Sciatic nerve (tissue), 2 donors: ENCODE data around the gene R3HDM1. TPM values are rescaled to one million over a fixed set of nuclear protein-coding genes. Genes with fewer than 3 reads are reported as not detected.
"Not testable (repeated sequence)": the region's sequence is repeated elsewhere in the genome, so short reads cannot be mapped to it uniquely, and the experiment has no call there.

Source experiments
- ATAC-seq: fragments of 200-7000 bp; cut with Tn5 transposase; one replicate; pipeline ENCODE4 v1.9.1; 2020; ENCODE audit warnings: mild to moderate bottlenecking, moderate library complexity
- DNase-seq: peaks from one replicate; pipeline ENCODE4 v3.0.0-alpha.2; 2020; ENCODE audit warnings: low spot score
- intact Hi-C: fragments of 100-400 bp; cut with DNase I; formaldehyde crosslinking; loops from one replicate; pipeline ENCODE4 v1.14.2; 2022
- total RNA-seq: library from RNA; stranded (reverse); fragmentation: NEBNext Ultra II Directional; extraction: Animal tissue kit (Norgen Biotek cat#: 25700); gene quantifications from one replicate; pipeline ENCODE4 v1.2.1, GENCODE V29; 2021
- donor health status: DM: no; HTN: no; CAD: no.
- donor health status: DM: no; HTN: no; CAD: no.

Gene R3HDM1
- total RNA-seq, 1 donor from 2014 or later, result 32.5 TPM

DNA sequence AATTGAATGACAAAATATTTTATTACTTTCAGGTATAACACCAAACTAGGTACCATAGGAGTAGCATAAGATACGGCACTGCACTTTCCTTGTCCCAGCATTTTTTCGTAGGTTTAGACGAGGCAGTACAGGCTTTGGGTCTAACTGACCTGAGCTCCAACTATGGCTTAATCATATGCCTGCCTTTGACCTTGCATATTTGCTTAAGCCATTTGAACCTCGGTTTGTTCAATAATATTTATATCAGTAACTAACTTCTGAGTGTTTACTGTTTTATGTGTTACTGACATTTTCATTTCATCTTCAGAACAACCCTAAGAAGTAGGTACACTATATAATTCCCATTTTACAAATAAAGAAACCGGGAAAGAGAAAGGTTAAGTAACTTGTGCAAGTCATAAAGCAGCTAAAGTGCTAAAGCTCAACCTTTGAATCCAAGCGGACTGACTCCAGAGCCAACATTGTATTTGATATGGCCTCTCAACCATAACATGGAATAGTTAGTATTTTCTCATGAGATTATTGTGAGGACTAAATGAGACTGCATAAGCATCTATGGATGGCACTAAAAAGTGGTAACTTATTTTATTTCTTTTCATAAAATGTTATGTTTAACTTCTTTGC lies 104.0 kb downstream of the R3HDM1 start:
- no peak for ATAC-seq
- DNase-seq, result no peak
- intact Hi-C loops, result no loop called here

DNA sequence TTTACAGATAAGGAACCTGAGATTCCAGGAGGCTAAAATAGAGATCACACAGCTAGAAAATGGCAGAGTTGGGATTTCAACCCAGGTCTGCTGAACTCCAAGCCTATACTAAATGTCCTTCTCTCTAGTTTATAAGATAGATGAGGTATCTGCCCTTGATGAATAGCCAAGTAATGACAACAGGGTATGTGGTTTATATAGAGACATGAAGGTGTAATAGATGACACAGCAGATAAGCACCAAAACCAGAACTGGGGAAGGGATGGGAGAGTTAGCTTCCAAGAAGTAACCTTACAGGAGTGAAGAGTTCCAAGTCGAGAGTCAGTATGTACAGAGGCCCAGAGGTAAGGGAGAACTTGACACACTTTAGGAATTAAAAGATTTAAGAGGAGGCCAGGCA lies 105.7 kb downstream of the R3HDM1 start:
- intact Hi-C loops, result no loop called here

DNA sequence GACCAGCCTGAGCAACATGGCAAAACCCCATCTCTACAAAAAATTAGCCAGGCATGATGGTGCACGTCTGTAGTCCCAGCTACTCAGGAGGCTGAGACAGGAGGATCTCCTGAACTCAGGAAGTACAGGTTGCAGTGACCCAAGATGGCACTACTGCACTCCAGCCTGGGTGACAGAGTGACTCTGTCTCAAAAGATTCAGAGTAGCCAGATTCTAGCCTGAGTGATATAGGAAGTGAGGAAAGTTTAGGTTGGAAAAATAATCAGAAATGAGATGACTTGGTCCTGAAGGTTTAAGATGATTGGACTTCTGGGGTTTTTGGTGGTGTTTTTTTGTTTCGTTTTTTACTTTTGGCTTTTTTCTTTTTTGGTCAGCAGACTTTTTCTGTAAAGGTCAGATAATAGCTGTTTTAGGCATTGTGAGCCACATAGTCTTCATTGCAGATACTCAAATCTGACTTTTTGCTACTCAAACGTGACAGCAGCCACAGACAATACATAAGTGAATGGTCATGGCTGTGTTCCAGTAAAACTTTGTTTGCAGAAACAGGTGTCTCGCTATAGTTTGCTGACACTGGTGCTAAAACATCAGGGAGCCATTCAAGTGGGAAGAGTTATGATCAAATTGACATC lies 106.3 kb downstream of the R3HDM1 start:
- DNase-seq (no peak), ATAC-seq (no peak)
- intact Hi-C loops, result no loop called here

More for the DNA sequence above, 105.7 kb downstream of the R3HDM1 start:
- DNase-seq (no peak), ATAC-seq (no peak)

DNA sequence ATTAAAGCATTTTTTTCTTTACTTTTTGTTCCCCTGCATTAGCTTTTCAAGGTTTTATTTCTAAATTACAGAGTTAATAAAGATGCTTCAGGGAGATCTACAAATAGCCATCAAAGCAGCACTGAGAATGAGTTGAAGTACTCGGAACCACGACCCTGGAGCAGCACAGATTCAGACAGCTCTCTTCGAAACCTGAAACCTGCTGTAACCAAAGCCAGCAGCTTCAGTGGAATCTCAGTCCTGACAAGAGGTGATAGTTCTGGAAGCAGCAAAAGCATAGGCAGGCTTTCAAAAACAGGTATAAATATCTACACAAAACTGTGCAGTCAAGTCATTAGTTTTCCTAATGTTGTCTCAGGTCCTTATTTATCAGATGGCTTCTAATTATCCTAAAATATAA lies 107.5 kb downstream of the R3HDM1 start:
- intact Hi-C loops, result no loop called here
- ATAC-seq (no peak), DNase-seq (no peak)

DNA sequence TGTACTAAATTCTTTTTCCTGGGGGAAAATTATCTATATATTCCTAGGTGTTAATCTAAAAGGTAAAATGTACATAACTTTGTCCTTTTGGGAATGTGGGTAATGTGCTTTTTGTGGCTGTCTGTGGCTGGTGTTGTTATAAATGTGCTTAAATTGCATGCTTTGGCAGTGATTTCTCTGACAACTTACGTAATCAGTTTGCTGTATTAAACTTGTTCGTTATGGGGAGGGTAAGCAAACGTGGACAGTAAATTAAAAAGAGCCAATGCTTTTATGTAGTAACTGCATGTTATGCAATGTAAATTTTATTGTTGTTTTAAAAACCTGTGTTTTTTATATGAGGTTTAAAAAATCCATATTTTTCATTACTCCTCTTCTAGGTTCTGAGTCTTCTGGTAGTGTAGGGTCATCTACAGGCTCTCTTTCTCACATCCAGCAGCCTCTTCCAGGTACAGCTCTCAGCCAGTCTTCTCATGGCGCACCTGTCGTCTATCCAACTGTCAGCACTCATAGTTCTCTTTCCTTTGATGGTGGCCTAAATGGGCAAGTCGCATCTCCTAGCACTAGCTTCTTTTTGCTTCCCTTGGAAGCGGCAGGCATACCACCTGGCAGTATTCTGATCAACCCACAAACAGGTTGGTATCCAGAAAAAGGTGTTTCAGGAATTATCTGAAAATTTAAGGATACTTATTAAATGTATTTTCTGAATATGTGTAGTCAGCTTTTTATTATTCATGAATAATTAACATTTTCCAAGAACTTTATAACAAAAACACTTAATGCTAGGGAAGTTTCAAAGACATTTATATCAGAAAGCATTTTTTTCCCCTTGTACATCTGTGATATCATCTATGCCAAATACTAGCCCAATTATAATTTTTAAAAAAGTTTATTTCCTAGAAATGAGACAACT lies 110.1 kb downstream of the R3HDM1 start:
- ATAC-seq, result no peak
- intact Hi-C loops, result no loop called here

DNA sequence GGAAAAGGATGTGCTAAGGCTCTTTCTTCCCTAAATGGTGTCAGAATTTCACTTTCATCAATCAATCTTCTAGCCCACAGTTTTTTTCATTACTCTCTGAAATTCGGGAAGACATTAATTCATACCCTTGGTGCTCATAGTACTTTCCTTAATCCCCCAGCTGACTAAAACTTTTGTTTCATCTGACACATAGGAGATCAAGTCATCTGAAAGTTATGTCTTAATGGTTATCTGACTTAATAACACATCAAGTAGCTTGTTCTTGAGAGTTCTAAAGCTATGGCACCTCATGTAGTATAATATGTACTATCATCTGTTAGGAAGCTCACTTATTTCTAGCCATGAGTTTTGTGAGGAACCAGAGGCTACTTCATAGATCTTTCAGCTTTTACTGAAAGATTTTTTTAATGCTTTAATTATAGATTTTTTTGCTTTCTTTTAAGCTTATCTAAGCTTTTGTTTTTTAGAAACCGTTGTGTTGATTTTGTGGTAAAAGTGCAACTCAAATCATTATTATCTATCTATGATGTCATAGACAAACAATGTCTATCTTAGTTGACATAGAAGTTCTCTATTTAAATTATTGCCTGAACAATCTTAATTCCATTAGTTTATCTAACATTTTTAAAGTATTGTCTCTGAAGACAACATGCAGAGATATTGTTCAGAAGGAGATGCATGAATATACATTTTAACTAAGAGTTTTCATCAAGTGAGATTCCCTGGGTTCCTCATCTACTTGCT lies 116.7 kb downstream of the R3HDM1 start:
- no peak for ATAC-seq
- intact Hi-C loops, result no loop called here
- no peak for DNase-seq

More for the DNA sequence above, 110.1 kb downstream of the R3HDM1 start:
- DNase-seq, result no peak

DNA sequence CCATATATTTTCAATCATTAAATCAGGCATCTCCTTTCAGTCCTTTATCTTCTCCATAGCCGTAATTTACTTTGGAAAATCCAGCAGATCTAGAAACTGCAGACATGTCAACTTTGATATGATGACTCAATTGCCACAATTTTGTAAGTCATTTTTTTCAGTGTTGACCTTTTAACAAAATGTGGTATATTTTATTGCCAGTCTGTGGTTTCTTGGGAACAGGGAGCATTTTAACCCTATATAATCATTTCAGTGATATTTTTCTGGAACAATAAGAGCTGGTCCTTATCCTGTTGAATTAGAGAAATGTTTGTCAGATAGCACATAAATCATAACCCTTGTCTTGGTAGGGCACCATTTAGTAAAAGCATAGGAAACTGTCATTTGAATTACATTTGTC lies 119.4 kb downstream of the R3HDM1 start:
- no peak for DNase-seq
- intact Hi-C loops, result no loop called here
- ATAC-seq, result no peak

DNA sequence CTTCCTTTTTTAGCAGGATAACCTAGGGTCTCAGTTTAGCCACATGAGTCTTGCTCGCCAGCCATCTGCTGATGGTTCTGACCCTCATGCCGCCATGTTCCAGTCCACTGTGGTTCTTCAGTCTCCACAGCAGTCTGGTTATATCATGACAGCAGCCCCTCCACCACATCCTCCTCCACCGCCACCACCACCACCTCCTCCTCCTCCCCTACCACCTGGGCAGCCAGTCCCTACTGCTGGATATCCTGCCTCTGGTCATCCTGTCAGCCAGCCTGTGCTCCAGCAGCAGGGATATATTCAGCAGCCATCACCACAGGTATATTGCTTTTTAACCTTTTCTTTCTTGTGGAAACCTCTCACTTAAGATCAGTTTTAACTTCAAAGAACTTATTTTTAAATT lies 120.4 kb downstream of the R3HDM1 start:
- intact Hi-C loops, result no loop called here
- DNase-seq, result no peak
- ATAC-seq, result no peak

DNA sequence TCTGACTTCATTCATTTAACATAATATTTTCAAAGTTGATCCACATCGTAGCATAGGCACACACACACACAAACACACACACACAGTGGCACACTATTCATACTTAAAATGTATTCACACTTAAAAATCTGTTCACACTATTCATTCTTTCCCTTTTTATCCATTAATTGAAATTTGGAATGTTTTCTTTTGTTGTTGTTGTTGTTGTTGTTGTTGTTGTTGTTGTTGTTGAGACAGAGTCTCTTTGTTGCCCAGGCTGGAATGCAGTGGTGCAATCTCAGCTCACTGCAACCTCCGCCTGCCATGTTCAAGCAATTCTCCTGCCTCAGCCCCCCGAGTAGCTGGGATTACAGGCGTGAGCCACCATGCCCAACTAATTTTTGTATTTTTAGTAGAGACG lies 123.0 kb downstream of the R3HDM1 start:
- intact Hi-C loops, DNase-seq, ATAC-seq: not testable (repeated sequence)

DNA sequence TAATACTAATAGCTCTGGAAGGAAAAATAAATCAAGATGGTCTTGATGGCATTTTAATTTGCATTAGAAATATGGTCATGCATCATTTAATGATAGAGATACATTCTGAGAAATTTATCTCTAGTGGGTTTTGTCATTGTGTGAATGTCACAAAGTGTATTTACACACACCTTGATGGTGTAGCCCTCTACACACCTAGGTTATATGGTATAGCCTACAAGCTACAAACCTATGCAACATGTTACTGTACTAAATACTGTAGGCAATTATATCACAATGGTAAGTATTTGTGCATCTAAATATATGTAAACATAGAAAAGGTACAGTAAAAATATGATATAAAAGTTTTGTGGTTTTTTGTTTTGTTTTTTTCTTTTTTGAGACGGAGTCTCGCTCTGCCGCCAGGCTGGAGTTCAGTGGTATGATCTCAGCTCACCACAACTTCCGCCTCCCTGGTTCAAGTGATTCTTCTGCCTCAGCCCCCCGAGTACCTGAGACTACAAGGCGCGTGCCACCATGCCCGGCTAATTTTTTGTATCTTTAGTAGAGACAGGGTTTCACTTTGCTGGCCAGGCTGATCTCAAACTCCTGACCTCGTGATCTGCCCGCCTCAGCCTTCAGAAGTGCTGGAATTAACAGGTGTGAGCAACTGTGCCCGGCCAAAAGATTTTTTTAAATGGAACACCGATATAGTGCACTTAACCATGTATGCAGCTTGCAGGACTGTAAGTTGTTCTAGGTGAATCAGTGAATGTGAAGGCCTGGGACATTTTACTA lies 126.7 kb downstream of the R3HDM1 start:
- ATAC-seq (no peak), DNase-seq (no peak)
- intact Hi-C loops, result no loop called here

DNA sequence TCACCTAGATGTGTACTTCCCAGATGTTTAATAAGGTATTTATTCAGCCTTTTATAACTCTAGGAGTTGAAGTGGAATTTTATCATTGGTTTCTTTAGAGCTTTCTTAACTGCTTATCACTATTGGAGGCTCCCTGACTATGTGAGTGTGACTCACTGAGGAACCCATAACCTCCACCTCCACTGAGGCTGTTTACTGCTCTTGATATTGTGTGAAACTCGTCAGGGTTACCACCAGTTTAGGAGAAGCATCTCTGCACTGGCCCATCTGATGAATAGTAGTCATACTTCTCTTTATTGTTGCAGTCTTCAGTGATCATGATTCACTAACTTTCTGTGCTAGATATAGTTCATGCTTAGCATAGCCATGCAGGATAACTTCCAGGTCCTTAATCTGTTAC lies 130.8 kb downstream of the R3HDM1 start:
- DNase-seq (no peak), ATAC-seq (no peak)
- intact Hi-C loops, result no loop called here

DNA sequence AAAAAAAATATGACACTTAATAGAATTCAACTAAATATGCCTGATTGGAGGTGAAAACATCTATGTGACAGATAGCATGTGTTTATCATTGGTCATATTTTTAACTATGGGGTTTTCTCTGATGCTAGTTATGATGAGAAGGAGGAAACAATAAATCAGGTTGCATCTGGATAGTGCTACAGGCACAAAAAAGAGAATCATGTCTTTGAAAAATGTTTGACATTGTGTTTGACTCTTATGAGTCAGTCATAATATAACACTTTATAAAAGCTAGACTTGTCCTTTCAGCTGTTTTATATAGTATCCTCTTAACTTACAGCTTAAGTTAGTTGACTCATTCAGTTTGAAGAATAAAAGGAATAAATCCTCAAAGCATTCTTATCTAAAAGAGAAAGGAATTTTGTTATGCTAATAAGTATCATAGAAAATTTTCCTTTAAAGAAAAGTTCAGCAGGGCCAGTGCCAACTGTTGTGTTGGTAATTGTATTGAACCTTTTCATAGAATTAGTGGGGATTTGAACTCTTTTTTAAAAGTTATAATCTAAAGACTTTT lies 131.9 kb downstream of the R3HDM1 start:
- DNase-seq (no peak), ATAC-seq (no peak)
- intact Hi-C loops, result no loop called here

DNA sequence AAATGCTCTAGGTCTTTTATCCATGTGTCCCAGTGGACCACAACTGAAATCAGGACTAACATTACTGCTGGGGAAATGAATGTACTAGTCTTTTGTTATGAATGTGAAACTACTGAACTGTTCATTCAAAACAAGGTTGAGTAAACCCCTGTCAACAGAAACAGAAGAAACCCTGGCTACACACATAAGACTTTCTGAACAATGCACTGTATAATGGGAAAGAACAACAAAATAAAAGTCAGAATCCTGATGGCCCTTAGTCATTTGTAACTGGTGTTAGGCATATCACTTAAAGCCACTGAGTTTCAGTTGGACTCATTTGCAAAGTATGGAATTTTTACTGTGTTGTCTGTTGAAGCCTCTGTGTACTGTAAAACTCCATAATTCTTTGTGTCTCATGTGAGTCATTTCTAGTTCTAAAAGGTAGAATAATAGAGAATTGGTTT lies 133.4 kb downstream of the R3HDM1 start:
- ATAC-seq, result no peak
- intact Hi-C loops, result no loop called here

DNA sequence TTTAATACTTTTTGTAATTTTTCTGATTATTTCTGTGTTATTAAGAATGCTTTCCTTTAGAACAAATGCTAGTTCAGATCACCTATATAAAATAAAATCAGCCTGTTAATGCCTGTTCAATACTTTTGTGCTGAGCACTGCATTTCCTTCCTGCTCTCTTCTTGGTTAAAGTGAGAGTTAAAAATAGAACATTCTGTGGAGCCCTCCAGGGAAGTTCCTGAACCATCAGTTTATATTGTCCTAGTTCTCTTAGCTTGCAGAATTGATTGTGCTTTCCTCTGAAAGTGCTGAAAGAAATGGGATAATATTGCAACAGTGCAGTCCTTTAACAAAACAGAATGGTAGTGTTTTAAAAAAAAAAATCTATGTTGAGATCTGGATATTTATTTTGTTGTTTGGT lies 135.8 kb downstream of the R3HDM1 start:
- DNase-seq, result no peak
- intact Hi-C loops, result no loop called here
- no peak for ATAC-seq

More for the DNA sequence above, 133.4 kb downstream of the R3HDM1 start:
- no peak for DNase-seq

DNA sequence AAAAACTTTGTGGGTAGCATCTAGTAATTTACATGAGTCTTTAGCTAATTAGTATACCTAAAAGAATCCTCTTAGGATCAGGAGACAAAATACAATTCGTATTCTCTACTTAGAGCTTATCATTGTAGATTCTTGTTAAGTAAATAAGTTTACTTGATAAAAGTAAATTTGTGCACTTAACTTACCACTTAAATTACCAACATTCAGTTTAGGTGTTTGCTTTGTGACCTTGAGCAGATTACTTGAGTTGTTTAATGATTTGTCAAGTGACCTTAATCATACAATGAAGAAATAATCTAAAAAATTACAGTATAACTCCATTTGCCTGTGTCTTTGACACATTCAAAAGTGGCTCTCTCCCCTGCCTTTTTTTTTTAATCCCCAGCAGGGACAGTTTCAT lies 143.2 kb downstream of the R3HDM1 start:
- no peak for DNase-seq
- intact Hi-C loops, result no loop called here
- no peak for ATAC-seq

DNA sequence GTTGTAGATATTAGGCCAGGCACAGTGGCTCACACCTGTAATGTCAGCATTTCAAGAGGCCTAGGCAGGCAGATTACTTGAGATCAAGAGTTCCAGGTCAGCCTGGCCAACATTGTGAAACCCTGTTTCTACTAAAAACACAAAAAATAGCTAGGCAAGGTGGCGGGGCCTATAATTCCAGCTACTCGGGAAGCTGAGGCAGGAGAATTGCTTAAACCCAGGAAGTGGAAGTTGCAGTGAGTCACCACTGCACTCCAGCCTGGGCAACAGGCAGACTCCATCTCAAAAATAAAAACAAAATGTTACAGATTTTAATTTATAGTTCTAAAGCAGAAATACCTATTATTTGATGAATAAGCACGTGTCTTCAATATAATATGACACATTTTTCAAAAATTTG lies 144.7 kb downstream of the R3HDM1 start:
- no peak for ATAC-seq
- intact Hi-C loops, result no loop called here
- no peak for DNase-seq

DNA sequence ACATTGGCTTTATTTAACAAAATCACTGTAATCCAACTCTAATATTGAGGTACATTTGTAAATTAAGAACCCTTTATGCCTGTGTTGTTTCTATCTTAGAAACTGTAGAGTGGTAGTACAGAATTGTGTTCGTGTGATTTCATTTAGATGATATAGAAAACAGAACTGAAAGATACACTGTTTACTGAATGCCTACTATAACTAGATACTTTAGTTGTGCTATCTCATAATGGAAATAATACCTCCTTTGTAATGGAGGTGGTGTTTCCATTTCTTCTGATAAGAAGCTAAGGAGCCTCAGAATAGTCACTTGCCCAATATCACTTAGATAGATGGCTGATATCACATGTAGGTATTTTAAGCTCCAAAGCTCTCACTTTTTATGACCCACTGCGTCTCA lies 147.8 kb downstream of the R3HDM1 start:
- ATAC-seq, result no peak
- intact Hi-C loops, result no loop called here

DNA sequence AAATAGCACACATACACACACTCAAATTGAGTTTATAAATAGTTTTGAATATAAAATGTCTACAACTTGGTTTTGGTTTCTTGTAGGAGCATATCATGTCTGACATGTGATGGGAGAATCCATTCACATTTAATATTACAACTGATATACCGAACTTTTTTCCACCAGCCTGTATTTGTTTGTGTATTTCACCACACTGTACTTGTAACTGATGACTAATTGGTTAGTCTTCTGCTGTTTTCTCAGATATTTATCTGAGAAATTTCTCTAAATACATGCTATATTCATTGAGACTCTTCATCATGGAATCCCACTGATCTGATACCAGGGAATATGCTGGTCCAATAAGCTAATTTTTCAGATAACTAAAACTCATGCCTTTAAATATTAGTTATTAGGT lies 154.1 kb downstream of the R3HDM1 start:
- DNase-seq (no peak), ATAC-seq (no peak)
- intact Hi-C loops, result no loop called here

More for the DNA sequence above, 147.8 kb downstream of the R3HDM1 start:
- no peak for DNase-seq
